Neural crest cell (in vitro differentiated cells): ENCODE data around the gene OR52B6. TPM values are rescaled to one million over a fixed set of nuclear protein-coding genes. Genes with fewer than 3 reads are reported as not detected.

Experiments
- DNase-seq: peaks from one replicate; pipeline ENCODE4 v3.0.0; 2021; ENCODE audit warnings: low read depth, mixed read lengths, low spot score
- H3K27ac Mint-ChIP-seq: one replicate; pipeline ENCODE4 v1.8.0; 2021; ENCODE audit warnings: mild to moderate bottlenecking, mixed read lengths; ENCODE audit not compliant: unreplicated experiment
- H3K27me3 Mint-ChIP-seq: 2 replicates; pipeline ENCODE4 v1.8.0; 2021; ENCODE audit warnings: low read depth, mild to moderate bottlenecking, mixed read lengths
- H3K36me3 Mint-ChIP-seq: 2 replicates; pipeline ENCODE4 v1.8.0; 2021; ENCODE audit warnings: low read depth, mild to moderate bottlenecking, mixed read lengths
- H3K4me1 Mint-ChIP-seq: 2 replicates; pipeline ENCODE4 v1.8.0; 2021; ENCODE audit warnings: mixed read lengths
- H3K4me3 Mint-ChIP-seq: one replicate; pipeline ENCODE4 v1.8.0; 2021; ENCODE audit warnings: mild to moderate bottlenecking, mixed read lengths
- H3K9me3 Mint-ChIP-seq: 2 replicates; pipeline ENCODE4 v1.8.0; 2021; ENCODE audit warnings: mixed read lengths
- CTCF ChIP-seq: fragments of 200-600 bp; sonication (generic); conservative IDR thresholded peaks from 2 replicates; pipeline ENCODE4 v1.5.0; 2021; ENCODE audit warnings: antibody characterized with exemption, mild to moderate bottlenecking
- total RNA-seq: library from RNA; stranded (reverse); gene quantifications from 2 replicates; pipeline ENCODE4 v1.2.1, GENCODE V29; 2021

Gene OR52B6
- total RNA-seq, 1 donor from 2014 or later: not detected

GRCh38 chr11:5620651-5621521 lies 40.2 kb downstream of the OR52B6 start:
- no peak for DNase-seq
- peaks cover 20% of the 10 kb centered on the region for H3K4me1 Mint-ChIP-seq
- H3K4me3 Mint-ChIP-seq: no peak overlapping the region
- no peak overlapping the region for H3K27ac Mint-ChIP-seq
- H3K9me3 Mint-ChIP-seq: no peaks in the 10 kb centered on the region
- no peak for TF ChIP-seq CTCF
- no peaks in the 10 kb centered on the region for H3K36me3 Mint-ChIP-seq
- no peaks in the 10 kb centered on the region for H3K27me3 Mint-ChIP-seq

GRCh38 chr11:5621580-5621979 lies 40.9 kb downstream of the OR52B6 start:
- no peak for DNase-seq
- Mint-ChIP-seq H3K27me3 (no peaks in the 10 kb centered on the region), H3K4me1 (peaks cover 25% of the 10 kb centered on the region), H3K4me3 (no peak overlapping the region), H3K9me3 (peaks cover 2% of the 10 kb centered on the region), H3K36me3 (no peaks in the 10 kb centered on the region), H3K27ac (no peak overlapping the region)
- TF ChIP-seq CTCF: no peak

- peaks cover 5% of the 10 kb centered on the region for H3K9me3 Mint-ChIP-seq
- no peak overlapping the region for H3K4me3 Mint-ChIP-seq
- no peaks in the 10 kb centered on the region for H3K36me3 Mint-ChIP-seq
- peaks cover 25% of the 10 kb centered on the region for H3K4me1 Mint-ChIP-seq
- TF ChIP-seq CTCF: no peak
- H3K27me3 Mint-ChIP-seq: no peaks in the 10 kb centered on the region
- no peak for DNase-seq
- H3K27ac Mint-ChIP-seq: no peak overlapping the region
Observed at GRCh38 chr11:5622802-5623201, 42.1 kb downstream of the OR52B6 start.

- H3K27ac Mint-ChIP-seq: peak within 1 kb of the TSS; percentile 80
- peaks cover 25% of the 10 kb centered on the region for H3K4me1 Mint-ChIP-seq
- peaks cover 5% of the 10 kb centered on the region for H3K9me3 Mint-ChIP-seq
- no peak for DNase-seq
- H3K27me3 Mint-ChIP-seq: no peaks in the 10 kb centered on the region
- H3K36me3 Mint-ChIP-seq: no peaks in the 10 kb centered on the region
- peak within 1 kb of the TSS; percentile 69 for H3K4me3 Mint-ChIP-seq
- TF ChIP-seq CTCF: no peak
Observed at GRCh38 chr11:5624489-5625279, 44.0 kb downstream of the OR52B6 start, which contains the start of gene TRIM34. TSS of gene TRIM34 (plus strand) at chr11:5625001. CDS start at chr11:5632332, 7,331 bp downstream.

GRCh38 chr11:5625281-5625680 lies 44.6 kb downstream of the OR52B6 start:
- H3K4me3 Mint-ChIP-seq: peak overlapping the region; percentile 69
- H3K36me3 Mint-ChIP-seq: peaks cover 2% of the 10 kb centered on the region
- peak overlapping the region; percentile 80 for H3K27ac Mint-ChIP-seq
- peaks cover 5% of the 10 kb centered on the region for H3K9me3 Mint-ChIP-seq
- peaks cover 25% of the 10 kb centered on the region for H3K4me1 Mint-ChIP-seq
- DNase-seq: peak; percentile 7
- no peak for TF ChIP-seq CTCF
- no peaks in the 10 kb centered on the region for H3K27me3 Mint-ChIP-seq
